Dedifferentiated amniotic fluid mesenchymal stem cell (primary cell): ENCODE data around the gene KEL.
"Not testable (repeated sequence)": the region's sequence is repeated elsewhere in the genome, so short reads cannot be mapped to it uniquely, and the experiment has no call there.

ENCODE experiments used
- DNase-seq: peaks from one replicate; pipeline ENCODE4 v3.0.0-alpha.2; 2016; ENCODE audit errors: extremely low spot score

Gene KEL, protein sequence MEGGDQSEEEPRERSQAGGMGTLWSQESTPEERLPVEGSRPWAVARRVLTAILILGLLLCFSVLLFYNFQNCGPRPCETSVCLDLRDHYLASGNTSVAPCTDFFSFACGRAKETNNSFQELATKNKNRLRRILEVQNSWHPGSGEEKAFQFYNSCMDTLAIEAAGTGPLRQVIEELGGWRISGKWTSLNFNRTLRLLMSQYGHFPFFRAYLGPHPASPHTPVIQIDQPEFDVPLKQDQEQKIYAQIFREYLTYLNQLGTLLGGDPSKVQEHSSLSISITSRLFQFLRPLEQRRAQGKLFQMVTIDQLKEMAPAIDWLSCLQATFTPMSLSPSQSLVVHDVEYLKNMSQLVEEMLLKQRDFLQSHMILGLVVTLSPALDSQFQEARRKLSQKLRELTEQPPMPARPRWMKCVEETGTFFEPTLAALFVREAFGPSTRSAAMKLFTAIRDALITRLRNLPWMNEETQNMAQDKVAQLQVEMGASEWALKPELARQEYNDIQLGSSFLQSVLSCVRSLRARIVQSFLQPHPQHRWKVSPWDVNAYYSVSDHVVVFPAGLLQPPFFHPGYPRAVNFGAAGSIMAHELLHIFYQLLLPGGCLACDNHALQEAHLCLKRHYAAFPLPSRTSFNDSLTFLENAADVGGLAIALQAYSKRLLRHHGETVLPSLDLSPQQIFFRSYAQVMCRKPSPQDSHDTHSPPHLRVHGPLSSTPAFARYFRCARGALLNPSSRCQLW

DNA sequence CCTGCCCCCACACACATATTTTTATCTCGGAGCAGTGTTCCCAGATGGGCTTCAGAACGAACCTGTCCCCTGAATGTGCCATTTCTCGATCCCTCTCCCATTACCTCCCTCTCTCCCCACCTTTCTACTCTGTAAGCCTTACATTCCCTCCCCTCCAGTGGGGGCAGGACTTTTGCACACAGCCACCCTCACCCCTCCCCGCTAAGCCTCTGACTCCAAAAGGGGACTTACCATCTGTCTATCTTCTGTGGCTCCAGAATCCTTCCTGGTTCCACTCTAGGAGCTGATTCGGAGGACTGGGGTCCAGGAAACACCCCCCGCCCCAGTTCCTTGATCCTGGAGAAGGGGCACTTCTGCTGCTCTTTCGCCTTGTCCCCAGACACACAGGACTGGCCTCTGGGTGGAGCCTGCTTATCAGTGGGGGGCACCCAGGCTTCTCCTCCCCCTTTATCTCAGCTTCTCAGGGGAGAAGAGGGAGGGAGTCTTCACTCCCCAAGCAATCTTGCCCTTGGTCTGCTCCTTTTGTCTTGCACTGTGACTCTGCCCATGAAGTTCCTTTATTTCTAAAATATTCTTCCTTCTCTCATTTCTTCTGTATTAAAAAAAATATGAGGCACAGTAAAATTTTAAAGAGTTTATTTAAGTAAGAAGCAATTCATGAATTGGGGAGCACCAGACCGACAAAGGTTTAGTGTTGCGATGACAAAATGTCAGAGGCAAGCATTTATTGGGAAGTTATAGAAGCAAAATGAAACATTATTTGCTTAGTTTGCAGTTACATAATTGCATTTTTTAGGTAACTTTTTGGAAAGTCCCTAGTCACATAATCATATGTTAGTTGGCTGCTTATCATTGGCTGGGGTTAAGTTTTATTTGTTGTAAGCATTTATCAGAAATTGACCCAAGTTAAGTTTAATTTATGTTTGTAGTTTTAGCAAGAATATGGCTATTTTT lies at the start of gene KEL:
Gene KEL (minus strand): TSS at position 391 of the 954 bp plus-strand sequence. CDS start 157 bp downstream, at position 234.
- DNase-seq: no peak

DNA sequence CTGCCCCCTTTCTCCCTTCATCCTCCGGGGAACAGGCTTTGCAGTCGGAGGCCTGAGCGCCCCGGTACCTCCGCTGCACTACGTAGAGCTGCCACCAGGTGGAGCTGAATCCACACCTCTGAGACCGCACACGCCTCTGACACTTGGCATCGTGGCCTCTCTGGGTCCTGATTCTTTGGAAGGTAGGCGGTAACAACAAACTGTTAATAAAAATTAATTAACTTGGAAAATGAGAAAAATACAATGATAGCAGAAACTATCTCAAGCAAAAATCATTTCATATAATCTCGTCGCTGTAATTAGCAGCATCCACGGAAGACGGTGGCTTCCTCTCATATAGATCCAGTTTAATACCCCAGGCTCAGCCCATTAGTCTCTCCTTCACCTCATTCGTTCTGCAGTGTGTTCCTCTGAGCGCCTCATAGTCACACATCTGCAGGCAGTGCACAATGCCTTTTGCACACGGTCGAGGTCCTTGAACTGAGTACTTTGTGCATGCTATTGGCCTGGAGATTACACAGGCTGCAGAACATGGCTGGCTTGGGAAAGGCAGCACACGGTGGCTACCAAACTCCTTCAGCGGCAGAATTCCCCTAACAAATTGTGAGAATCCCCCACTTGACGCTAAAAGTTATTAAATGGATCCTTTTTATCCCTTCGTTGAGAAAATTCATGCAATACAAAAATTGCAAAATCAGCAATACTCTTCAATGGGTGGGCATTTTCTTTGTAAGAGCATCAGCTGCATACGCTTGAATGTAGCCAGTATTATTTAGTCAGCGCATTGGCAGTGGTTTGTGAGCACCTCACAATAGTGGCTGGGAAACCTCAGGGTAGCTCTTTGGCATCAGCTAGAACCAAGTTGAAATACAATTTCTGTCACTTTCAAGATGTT lies 46.1 kb upstream of the KEL start:
- peak; percentile 66 for DNase-seq

GRCh38 chr7:143005632-143006260 lies 43.6 kb upstream of the KEL start:
- DNase-seq: no peak

DNA sequence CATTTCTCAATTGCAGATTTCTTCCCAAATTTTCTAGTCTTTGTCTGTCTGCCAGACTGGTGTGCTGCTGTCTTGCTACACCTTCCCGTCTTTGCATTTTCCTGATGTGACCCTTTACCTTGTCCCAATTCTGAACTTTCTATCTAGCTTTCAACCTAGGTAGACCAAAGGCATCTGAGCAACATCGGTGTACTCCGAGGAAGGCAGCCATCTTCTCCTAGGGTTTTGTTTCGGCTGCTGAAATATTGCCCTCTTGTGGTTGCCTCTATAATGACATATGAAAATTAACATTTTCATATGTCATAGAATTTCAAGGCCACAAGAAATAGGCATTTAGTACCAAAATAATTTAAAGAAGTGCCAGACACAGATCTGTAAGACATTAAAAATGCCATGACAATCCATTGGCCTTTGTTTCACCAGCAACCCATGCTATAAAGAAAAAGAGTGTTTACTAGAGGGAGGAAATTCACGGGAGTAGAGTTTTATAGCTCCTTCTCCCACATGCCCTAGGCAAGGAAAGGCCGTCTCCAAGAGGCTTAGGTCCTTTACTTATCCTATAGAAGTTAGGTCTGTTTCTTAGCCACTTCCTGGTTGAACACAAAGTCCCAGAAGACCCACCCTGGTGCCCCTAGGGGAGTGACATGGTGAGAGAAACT lies 41.4 kb upstream of the KEL start:
- DNase-seq: peak; percentile 47

DNA sequence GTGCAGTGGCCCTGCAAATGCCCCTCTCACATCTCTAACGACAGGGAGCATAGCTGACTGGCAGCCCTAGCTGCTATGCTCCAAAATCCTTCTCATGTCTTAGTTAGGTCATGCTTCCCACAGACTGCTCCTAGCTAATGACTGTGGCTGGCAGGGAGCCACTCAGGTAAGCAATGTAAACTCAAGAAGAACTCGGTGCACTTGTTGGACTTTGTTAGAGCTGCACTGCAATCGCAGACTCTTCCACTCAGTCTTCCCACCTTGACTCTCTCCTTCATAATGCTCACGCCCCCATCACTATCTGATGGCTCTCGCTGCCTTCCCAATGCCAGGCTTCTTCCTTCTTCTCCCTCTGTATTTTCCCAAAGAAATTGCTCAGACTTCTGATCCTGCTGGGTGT lies 40.7 kb upstream of the KEL start:
- DNase-seq: no peak

GRCh38 chr7:143002106-143002505 lies 39.9 kb upstream of the KEL start:
- no peak for DNase-seq

- no peak for DNase-seq
Measured at GRCh38 chr7:143000648-143001047, 38.5 kb upstream of the KEL start.

- DNase-seq: no peak
Measured at GRCh38 chr7:142999793-143000192, 37.6 kb upstream of the KEL start.

GRCh38 chr7:142998966-142999365 lies 36.8 kb upstream of the KEL start:
- no peak for DNase-seq

DNA sequence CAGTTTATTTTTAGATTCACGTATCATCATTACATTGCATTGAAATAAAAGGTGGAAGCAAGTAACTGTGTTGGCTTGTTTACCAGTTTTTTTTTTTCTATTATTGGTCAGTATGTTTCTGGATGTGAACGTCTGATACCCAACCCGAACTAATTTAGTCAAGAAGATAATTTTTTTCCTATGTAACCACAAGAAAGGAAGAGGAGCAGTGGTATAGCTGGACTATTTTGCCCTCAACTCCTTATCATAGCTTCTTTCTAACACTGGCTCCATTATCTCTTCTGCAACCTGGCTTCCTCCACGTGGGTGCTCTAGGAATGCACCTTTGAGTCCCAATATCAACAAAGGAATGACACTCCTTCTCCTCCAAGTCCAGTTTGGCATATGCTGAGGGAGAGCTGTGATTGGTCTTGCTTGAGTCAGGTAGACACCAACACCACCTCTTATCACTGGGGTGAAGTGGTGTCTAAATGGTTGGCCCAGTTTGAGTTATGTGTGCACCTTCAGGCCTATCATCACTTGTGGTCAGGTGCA lies 35.4 kb upstream of the KEL start:
- DNase-seq: no peak

DNA sequence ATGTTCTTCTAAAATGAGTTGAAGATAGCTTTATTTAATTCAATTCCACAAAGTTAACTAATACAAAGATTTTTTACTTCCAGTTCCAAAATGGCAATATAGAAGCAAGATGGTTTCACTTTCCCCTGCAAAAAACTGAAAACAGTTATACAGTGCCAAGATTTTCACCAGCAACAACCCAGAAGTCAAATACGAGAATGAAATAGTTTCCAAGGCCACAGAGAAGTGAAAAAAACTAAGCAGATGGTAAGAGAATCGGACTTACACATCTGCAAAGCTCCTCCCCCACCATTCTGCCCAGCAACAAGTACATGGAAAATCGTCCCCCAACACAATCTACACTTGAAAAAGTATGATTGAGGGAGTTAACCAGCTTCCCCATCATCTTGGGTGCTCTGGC lies 30.3 kb upstream of the KEL start:
- DNase-seq: no peak

DNA sequence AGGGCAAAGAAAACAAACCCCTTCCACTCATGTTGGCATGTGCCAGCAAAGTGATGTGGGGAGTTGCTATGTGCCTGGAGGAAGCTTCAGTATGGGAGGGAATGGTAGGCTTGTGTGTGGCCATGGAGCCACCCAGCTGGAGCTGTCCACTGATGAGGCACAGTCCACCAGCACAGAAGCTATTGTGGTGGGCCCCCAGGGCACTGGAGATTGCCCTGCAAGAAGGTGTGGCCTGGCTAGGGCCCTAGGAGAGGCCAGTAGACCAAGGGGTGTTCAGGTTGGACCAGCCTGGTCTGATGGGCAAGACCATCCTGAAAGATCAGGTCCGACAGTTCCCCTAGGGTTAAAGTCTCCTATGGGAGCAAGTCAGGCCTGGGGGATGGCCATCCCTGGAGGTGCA lies 22.1 kb upstream of the KEL start:
- DNase-seq: no peak

- DNase-seq: no peak
Measured at GRCh38 chr7:142983825-142984224, 21.7 kb upstream of the KEL start.

DNA sequence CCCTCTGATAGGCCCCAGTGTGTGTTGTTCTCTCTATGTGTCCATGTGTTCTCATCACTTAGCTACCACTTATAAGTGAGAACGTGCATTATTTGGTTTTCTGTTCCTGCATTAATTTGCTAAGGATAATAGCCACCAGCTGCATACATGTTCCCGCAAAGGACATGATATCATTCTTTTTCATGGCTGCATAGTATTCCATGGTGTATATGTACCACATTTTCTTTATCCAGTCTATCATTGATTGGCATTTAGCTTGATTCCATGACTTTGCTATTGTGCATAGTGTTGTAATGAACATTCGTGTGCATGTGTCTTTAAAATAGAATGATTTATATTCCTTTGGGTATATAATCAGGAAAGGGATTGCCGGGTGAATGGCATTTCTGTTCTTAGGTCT lies 16.2 kb upstream of the KEL start:
- not testable (repeated sequence) for DNase-seq

- no peak for DNase-seq
Measured at GRCh38 chr7:142974626-142975025, 12.5 kb upstream of the KEL start.

- no peak for DNase-seq
Measured at GRCh38 chr7:142969183-142969582, 7.0 kb upstream of the KEL start.

GRCh38 chr7:142968229-142968628 lies 6.1 kb upstream of the KEL start:
- no peak for DNase-seq

DNA sequence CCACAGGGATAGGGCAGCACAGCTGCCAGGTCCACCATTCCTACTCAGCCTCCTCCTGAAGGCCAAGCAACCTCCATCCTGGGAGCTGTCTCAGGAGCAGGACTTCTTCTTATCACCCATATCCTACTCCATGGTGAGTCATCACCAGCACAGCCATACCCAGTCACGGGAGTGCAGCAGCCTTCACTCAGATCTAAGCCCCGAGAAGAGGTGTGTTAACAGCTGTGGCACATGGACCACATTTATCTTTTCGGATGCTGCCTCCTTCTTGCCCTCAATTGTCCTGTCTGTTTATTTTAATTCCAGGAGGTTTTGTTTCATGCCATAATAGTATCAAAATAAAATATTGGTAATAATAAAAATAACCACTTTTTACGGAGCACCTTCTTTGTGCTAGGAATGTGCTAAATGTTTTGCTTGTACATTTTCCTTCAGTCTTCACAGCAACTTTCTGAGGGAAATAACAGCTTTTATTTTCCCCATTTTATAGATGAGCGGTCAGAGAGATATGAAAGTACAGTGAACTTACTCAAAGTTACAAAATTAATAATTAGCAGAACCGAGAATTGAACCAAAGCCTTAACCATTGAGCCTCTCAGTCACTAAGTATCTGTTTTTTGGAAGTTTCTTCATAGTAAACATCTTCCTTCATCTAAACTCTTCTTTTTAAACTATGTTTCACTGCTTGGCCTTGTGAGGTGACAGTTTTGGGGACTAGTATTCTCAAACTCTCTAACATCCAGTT lies 2.5 kb upstream of the KEL start:
- DNase-seq: no peak

GRCh38 chr7:142963993-142964392 lies 1.8 kb upstream of the KEL start:
- no peak for DNase-seq
